Mesendoderm (in vitro differentiated cells): ENCODE results near the gene HES3.

Experiments
- DNase-seq: peaks from one replicate; pipeline ENCODE4 v3.0.0; 2013
- H2AK5ac ChIP-seq: 2 replicates; pipeline ENCODE4 v1.6.1; 2013; ENCODE audit warnings: low read length, inconsistent platforms
- H2BK120ac ChIP-seq: 2 replicates; pipeline ENCODE4 v1.6.1; 2013; ENCODE audit warnings: low read depth, mild to moderate bottlenecking, low read length, moderate library complexity, mixed read lengths
- H2BK15ac ChIP-seq: replicated peaks from 2 replicates; pipeline ENCODE4 v1.6.1; 2013; ENCODE audit warnings: low read depth, mild to moderate bottlenecking, moderate library complexity
- H2BK5ac ChIP-seq: 2 replicates; pipeline ENCODE4 v1.6.1; 2013; ENCODE audit warnings: low read length, inconsistent platforms
- H3K18ac ChIP-seq: 2 replicates; pipeline ENCODE4 v1.6.1; 2013; ENCODE audit warnings: mild to moderate bottlenecking, low read length, mixed read lengths
- H3K23ac ChIP-seq: one replicate; pipeline ENCODE4 v1.6.1; 2013; ENCODE audit warnings: low read length
- H3K27ac ChIP-seq: 2 replicates; pipeline ENCODE4 v1.5.1; 2013; ENCODE audit warnings: low read depth, mild to moderate bottlenecking, inconsistent platforms, low read length, moderate library complexity
- H3K27me3 ChIP-seq: 2 replicates; pipeline ENCODE4 v1.6.1; 2013; ENCODE audit warnings: low read length, control low read depth, mild to moderate bottlenecking, inconsistent platforms; ENCODE audit not compliant: insufficient read depth, poor library complexity
- H3K36me3 ChIP-seq: 2 replicates; pipeline ENCODE4 v1.6.1; 2013; ENCODE audit warnings: low read length, inconsistent platforms; ENCODE audit not compliant: control insufficient read depth, insufficient read depth
- H3K4ac ChIP-seq: one replicate; pipeline ENCODE4 v1.6.1; 2013; ENCODE audit warnings: low read depth, mild to moderate bottlenecking, low read length, moderate library complexity
- H3K4me1 ChIP-seq: 2 replicates; pipeline ENCODE4 v1.6.1; 2013; ENCODE audit warnings: low read depth, low read length, inconsistent platforms; ENCODE audit not compliant: control insufficient read depth
- H3K4me2 ChIP-seq: 2 replicates; pipeline ENCODE4 v1.6.1; 2013; ENCODE audit warnings: low read length
- H3K4me3 ChIP-seq: 2 replicates; pipeline ENCODE4 v1.5.1; 2013; ENCODE audit warnings: mild to moderate bottlenecking, low read length
- H3K56ac ChIP-seq: one replicate; pipeline ENCODE4 v1.6.1; 2013; ENCODE audit warnings: low read length
- H3K79me1 ChIP-seq: 2 replicates; pipeline ENCODE4 v1.6.1; 2013; ENCODE audit warnings: low read length, inconsistent platforms
- H3K79me2 ChIP-seq: 2 replicates; pipeline ENCODE4 v1.6.1; 2013; ENCODE audit warnings: mild to moderate bottlenecking, low read length; ENCODE audit not compliant: control insufficient read depth, insufficient read depth
- H3K9ac ChIP-seq: 2 replicates; pipeline ENCODE4 v1.6.1; 2013; ENCODE audit warnings: low read length, inconsistent platforms
- H4K5ac ChIP-seq: one replicate; pipeline ENCODE4 v1.6.1; 2013; ENCODE audit warnings: low read length
- H4K8ac ChIP-seq: one replicate; pipeline ENCODE4 v1.6.1; 2013; ENCODE audit warnings: low read depth, mild to moderate bottlenecking, control low read depth, low read length, moderate library complexity
- WGBS: extraction: QIAGEN DNeasy Blood & Tissue Kit; methylation state at CpG from one replicate; pipeline ENCODE4 v1.1.7; 2013; ENCODE audit warnings: low lambda C conversion rate, missing lambda C conversion rate; ENCODE audit not compliant: insufficient coverage; ENCODE audit errors: extremely low coverage; 5-methylcytosine and 5-hydroxymethylcytosine counted together

HES3 gene

GRCh38 chr1:6202256-6202655, 41.7 kb upstream of the HES3 start:
- Histone ChIP-seq H3K36me3 (peaks cover 3% of the 10 kb centered on the region), H4K5ac (no peak overlapping the region), H3K27ac (no peak overlapping the region), H2AK5ac (no peak overlapping the region), H3K18ac (no peak overlapping the region), H3K4ac (no peak overlapping the region), H3K4me1 (peaks cover 8% of the 10 kb centered on the region), H2BK120ac (no peak overlapping the region), H2BK15ac (no peak overlapping the region), H3K9ac (no peak overlapping the region), H3K4me3 (no peak overlapping the region), H3K23ac (no peak overlapping the region), H3K56ac (no peak overlapping the region), H3K4me2 (no peak overlapping the region), H4K8ac (no peak overlapping the region), H3K79me2 (peaks cover 21% of the 10 kb centered on the region), H2BK5ac (no peak overlapping the region), H3K79me1 (peaks cover 4% of the 10 kb centered on the region), H3K27me3 (peaks cover 11% of the 10 kb centered on the region)
- WGBS, result no CpG with 5 or more reads among the region's 7 CpGs
- no peak for DNase-seq

- Histone ChIP-seq H3K18ac (no peak within 1 kb of the TSS), H4K5ac (no peak within 1 kb of the TSS), H3K4ac (no peak within 1 kb of the TSS), H2BK120ac (no peak within 1 kb of the TSS), H2AK5ac (no peak within 1 kb of the TSS), H3K79me2 (no peaks in the 10 kb centered on the region), H3K9ac (peak within 1 kb of the TSS; percentile 65), H4K8ac (no peak within 1 kb of the TSS), H3K56ac (peak within 1 kb of the TSS; percentile 79), H3K4me1 (no peaks in the 10 kb centered on the region), H3K27ac (no peak within 1 kb of the TSS), H2BK15ac (no peak within 1 kb of the TSS), H3K4me3 (peak within 1 kb of the TSS; percentile 19), H2BK5ac (no peak within 1 kb of the TSS), H3K27me3 (peaks cover 17% of the 10 kb centered on the region), H3K23ac (no peak within 1 kb of the TSS), H3K36me3 (no peaks in the 10 kb centered on the region), H3K79me1 (no peaks in the 10 kb centered on the region), H3K4me2 (peak within 1 kb of the TSS; percentile 45)
- peak; percentile 71 for DNase-seq
- no CpG with 5 or more reads among the region's 66 CpGs for WGBS
Measured at GRCh38 chr1:6205849-6206519, 38.0 kb upstream of the HES3 start, which contains the start of gene RNF207. Gene RNF207 (plus strand): TSS chr1:6206119. CDS start chr1:6206536, 417 bp downstream.

GRCh38 chr1:6206520-6206855, 37.5 kb upstream of the HES3 start:
- no peaks in the 10 kb centered on the region for H3K4me1 ChIP-seq
- H3K23ac ChIP-seq, result no peak overlapping the region
- no peak overlapping the region for H3K56ac ChIP-seq
- H2BK15ac ChIP-seq, result no peak overlapping the region
- no peak overlapping the region for H3K4ac ChIP-seq
- H3K27me3 ChIP-seq, result peaks cover 17% of the 10 kb centered on the region
- no peak overlapping the region for H4K8ac ChIP-seq
- H3K79me1 ChIP-seq, result no peaks in the 10 kb centered on the region
- peak overlapping the region; percentile 25 for H3K4me2 ChIP-seq
- no peak overlapping the region for H2BK5ac ChIP-seq
- H3K4me3 ChIP-seq, result no peak overlapping the region
- H3K36me3 ChIP-seq, result no peaks in the 10 kb centered on the region
- no peak overlapping the region for H3K18ac ChIP-seq
- no peak overlapping the region for H4K5ac ChIP-seq
- DNase-seq, result no peak
- no peak overlapping the region for H2AK5ac ChIP-seq
- no CpG with 5 or more reads among the region's 25 CpGs for WGBS
- no peaks in the 10 kb centered on the region for H3K79me2 ChIP-seq
- no peak overlapping the region for H3K27ac ChIP-seq
- H2BK120ac ChIP-seq, result no peak overlapping the region
- H3K9ac ChIP-seq, result peak overlapping the region; percentile 42

GRCh38 chr1:6207075-6207885, 36.7 kb upstream of the HES3 start:
- H3K9ac ChIP-seq, result no peak overlapping the region
- H3K27ac ChIP-seq, result no peak overlapping the region
- H2BK120ac ChIP-seq, result no peak overlapping the region
- no peak overlapping the region for H2BK15ac ChIP-seq
- H3K23ac ChIP-seq, result no peak overlapping the region
- no peak overlapping the region for H4K8ac ChIP-seq
- H3K4me3 ChIP-seq, result no peak overlapping the region
- H4K5ac ChIP-seq, result no peak overlapping the region
- H2AK5ac ChIP-seq, result no peak overlapping the region
- no peak overlapping the region for H3K4ac ChIP-seq
- no peak overlapping the region for H3K4me2 ChIP-seq
- no CpG with 5 or more reads among the region's 19 CpGs for WGBS
- H2BK5ac ChIP-seq, result no peak overlapping the region
- no peak overlapping the region for H3K18ac ChIP-seq
- H3K4me1 ChIP-seq, result no peaks in the 10 kb centered on the region
- H3K36me3 ChIP-seq, result no peaks in the 10 kb centered on the region
- no peaks in the 10 kb centered on the region for H3K79me2 ChIP-seq
- H3K56ac ChIP-seq, result no peak overlapping the region
- peaks cover 17% of the 10 kb centered on the region for H3K27me3 ChIP-seq
- DNase-seq, result no peak
- H3K79me1 ChIP-seq, result no peaks in the 10 kb centered on the region

DNA sequence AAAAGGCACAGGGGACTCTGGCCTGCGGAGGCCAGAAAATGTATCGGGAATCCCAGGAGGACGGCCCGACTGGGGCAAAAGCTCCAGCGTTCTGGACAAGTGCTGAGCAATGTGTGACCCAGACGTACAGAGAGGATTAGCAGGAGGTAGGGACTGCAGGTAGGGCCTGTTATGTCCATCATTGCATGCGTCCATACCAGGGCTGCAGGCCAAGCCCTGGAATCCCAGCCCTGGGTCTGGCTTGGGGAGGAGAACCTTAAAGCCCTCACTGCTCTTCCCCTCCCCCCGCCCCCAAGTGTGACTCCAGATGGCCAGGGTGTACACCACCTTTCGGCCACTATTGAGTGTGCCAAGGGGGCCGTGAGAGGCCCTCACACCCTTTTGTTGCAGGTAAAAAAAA, 36.1 kb upstream of the HES3 start:
- H2BK15ac ChIP-seq, result no peak overlapping the region
- no peak overlapping the region for H3K23ac ChIP-seq
- no peak overlapping the region for H3K4ac ChIP-seq
- H3K27me3 ChIP-seq, result peaks cover 17% of the 10 kb centered on the region
- H3K18ac ChIP-seq, result no peak overlapping the region
- no peak overlapping the region for H2AK5ac ChIP-seq
- no peak overlapping the region for H4K5ac ChIP-seq
- no peak overlapping the region for H3K4me2 ChIP-seq
- H3K9ac ChIP-seq, result no peak overlapping the region
- H4K8ac ChIP-seq, result no peak overlapping the region
- no peaks in the 10 kb centered on the region for H3K36me3 ChIP-seq
- H3K79me1 ChIP-seq, result no peaks in the 10 kb centered on the region
- DNase-seq, result no peak
- no peak overlapping the region for H2BK120ac ChIP-seq
- no CpG with 5 or more reads among the region's 10 CpGs for WGBS
- no peak overlapping the region for H2BK5ac ChIP-seq
- H3K56ac ChIP-seq, result no peak overlapping the region
- H3K27ac ChIP-seq, result no peak overlapping the region
- no peaks in the 10 kb centered on the region for H3K79me2 ChIP-seq
- H3K4me1 ChIP-seq, result no peaks in the 10 kb centered on the region
- no peak overlapping the region for H3K4me3 ChIP-seq
